Mesenchymal stem cell (in vitro differentiated cells and primary cell): ENCODE measurements around the gene KLF8.
A peak's percentile ranks its signal among the peaks of the same experiment; 100 is the strongest.

Source experiments
- DNase-seq: peaks from one replicate; pipeline ENCODE4 v3.0.0-alpha.2; 2013
- H2AFZ ChIP-seq: one replicate; pipeline ENCODE4 v1.6.1; 2013; ENCODE audit warnings: low read depth, mild to moderate bottlenecking, control low read depth, inconsistent platforms, low read length, moderate library complexity
- H2AK5ac ChIP-seq: 2 replicates; pipeline ENCODE4 v1.6.1; 2013; ENCODE audit warnings: low read length, moderate library complexity, mild to moderate bottlenecking, inconsistent platforms; ENCODE audit not compliant: severe bottlenecking
- H2BK120ac ChIP-seq: one replicate; pipeline ENCODE4 v1.6.1; 2013; ENCODE audit warnings: low read depth, mild to moderate bottlenecking, inconsistent platforms, low read length, moderate library complexity
- H2BK12ac ChIP-seq, 2 experiments: one replicate each; pipeline ENCODE4 v1.6.1; 2013; ENCODE audit warnings: inconsistent platforms in 2 of 2, low read length in 2 of 2, mild to moderate bottlenecking in 2 of 2, moderate library complexity in 2 of 2, control low read depth in 1 of 2
- H2BK15ac ChIP-seq: one replicate; pipeline ENCODE4 v1.6.1; 2013; ENCODE audit warnings: mild to moderate bottlenecking, low read depth, inconsistent platforms; ENCODE audit not compliant: poor library complexity, severe bottlenecking
- H2BK5ac ChIP-seq: 2 replicates; pipeline ENCODE4 v1.6.1; 2013; ENCODE audit warnings: low read depth, mild to moderate bottlenecking, low read length, control low read depth, inconsistent platforms; ENCODE audit not compliant: poor library complexity, severe bottlenecking
- H3K14ac ChIP-seq, 2 experiments: one replicate each; pipeline ENCODE4 v1.6.1; 2013; ENCODE audit warnings: inconsistent platforms in 2 of 2, low read length in 2 of 2, control low read depth in 1 of 2, mild to moderate bottlenecking in 1 of 2, moderate library complexity in 1 of 2
- H3K18ac ChIP-seq, 2 experiments: one replicate each; pipeline ENCODE4 v1.6.1; 2013; ENCODE audit warnings: inconsistent platforms in 2 of 2, low read length in 2 of 2, control low read depth in 1 of 2, low read depth in 1 of 2, mild to moderate bottlenecking in 1 of 2
- H3K23ac ChIP-seq, 2 experiments: one replicate each; pipeline ENCODE4 v1.6.1; 2013; ENCODE audit warnings: inconsistent platforms in 2 of 2, low read length in 2 of 2, mild to moderate bottlenecking in 2 of 2, moderate library complexity in 2 of 2, control low read depth in 1 of 2
- H3K27ac ChIP-seq: 2 replicates; pipeline ENCODE4 v1.5.1; 2013; ENCODE audit warnings: mild to moderate bottlenecking, moderate library complexity, low read length, control low read depth, inconsistent platforms; ENCODE audit not compliant: poor library complexity, severe bottlenecking
- H3K27me3 ChIP-seq, 2 experiments: 2 replicates each; pipeline versions ENCODE4 v1.6.1 to v1.7.0; 2013; ENCODE audit warnings: low read length in 2 of 2, mild to moderate bottlenecking in 2 of 2, moderate library complexity in 2 of 2, control low read depth in 1 of 2, inconsistent platforms in 1 of 2; ENCODE audit not compliant: control insufficient read depth in 1 of 2, insufficient read depth in 1 of 2
- H3K36me3 ChIP-seq, 2 experiments: 2 replicates each; pipeline versions ENCODE4 v1.6.1 to v1.7.0; 2013; ENCODE audit warnings: low read length in 2 of 2, control low read depth in 1 of 2, inconsistent platforms in 1 of 2, low read depth in 1 of 2, mild to moderate bottlenecking in 1 of 2; ENCODE audit not compliant: insufficient read depth in 2 of 2, control insufficient read depth in 1 of 2
- H3K4ac ChIP-seq, 2 experiments: one replicate each; pipeline ENCODE4 v1.6.1; 2013; ENCODE audit warnings: inconsistent platforms in 2 of 2, low read length in 2 of 2, mild to moderate bottlenecking in 2 of 2, moderate library complexity in 2 of 2, control low read depth in 1 of 2, low read depth in 1 of 2
- H3K4me1 ChIP-seq: 2 replicates; pipeline ENCODE4 v1.6.1; 2013; ENCODE audit warnings: low read depth, low read length, control low read depth; ENCODE audit not compliant: control insufficient read depth, insufficient read depth
- H3K4me2 ChIP-seq: 2 replicates; pipeline ENCODE4 v1.6.1; 2013; ENCODE audit warnings: low read length, mild to moderate bottlenecking, inconsistent platforms; ENCODE audit not compliant: poor library complexity, severe bottlenecking
- H3K4me3 ChIP-seq, 2 experiments: 2 replicates each; pipeline versions ENCODE4 v1.5.1 to v1.7.0; 2013; ENCODE audit warnings: low read length in 2 of 2, mild to moderate bottlenecking in 2 of 2, control low read depth in 1 of 2, low read depth in 1 of 2; ENCODE audit not compliant: insufficient read depth in 1 of 2
- H3K79me1 ChIP-seq: replicated peaks from 2 replicates; pipeline ENCODE4 v1.6.1; 2013; ENCODE audit warnings: mild to moderate bottlenecking, control low read depth, low read length, inconsistent platforms; ENCODE audit not compliant: poor library complexity, severe bottlenecking
- H3K9ac ChIP-seq: 2 replicates; pipeline ENCODE4 v1.7.0; 2013; ENCODE audit warnings: mild to moderate bottlenecking, low read length, moderate library complexity
- H3K9me3 ChIP-seq: 2 replicates; pipeline ENCODE4 v1.7.0; 2013; ENCODE audit warnings: mild to moderate bottlenecking, low read length; ENCODE audit not compliant: control insufficient read depth
- H4K8ac ChIP-seq: one replicate; pipeline ENCODE4 v1.6.1; 2013; ENCODE audit warnings: inconsistent platforms, mild to moderate bottlenecking, low read length, moderate library complexity
- H4K91ac ChIP-seq: one replicate; pipeline ENCODE4 v1.6.1; 2013; ENCODE audit warnings: mild to moderate bottlenecking, low read length, inconsistent platforms
- WGBS: methylation state at CpG from one replicate; pipeline ENCODE4 v1.1.7; 2013; ENCODE audit warnings: mixed read lengths; 5-methylcytosine and 5-hydroxymethylcytosine counted together

The KLF8 gene

DNA sequence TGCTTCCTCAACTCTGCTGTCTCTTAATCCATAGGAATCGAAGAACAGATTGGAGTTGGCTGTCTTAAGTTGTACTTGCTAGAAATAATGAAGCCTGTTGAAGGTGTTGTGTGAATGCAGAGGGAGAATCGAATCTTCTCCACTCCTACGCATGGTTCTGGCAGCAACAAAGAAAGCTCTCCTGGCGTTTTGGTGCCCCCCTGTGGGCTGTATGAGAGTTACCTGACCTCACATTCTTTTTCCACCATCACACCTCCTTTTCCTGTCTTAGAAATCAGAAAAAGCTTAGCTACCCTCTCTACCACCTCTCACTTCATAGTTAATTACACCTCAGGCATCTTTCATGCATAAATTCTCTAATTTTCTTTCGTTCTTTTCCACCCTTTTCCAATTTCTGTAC is 16.3 kb downstream of the KLF8 start:
- no peak overlapping the region for H2BK120ac ChIP-seq
- no peaks in the 10 kb centered on the region for H3K79me1 ChIP-seq
- H3K4me1 ChIP-seq, result no peaks in the 10 kb centered on the region
- no peak overlapping the region for H4K91ac ChIP-seq
- no peak overlapping the region for H2BK12ac ChIP-seq
- no peak overlapping the region for H2AK5ac ChIP-seq
- no peak overlapping the region for H3K4me3 ChIP-seq
- no peak overlapping the region for H2BK15ac ChIP-seq
- no peaks in the 10 kb centered on the region for H3K9me3 ChIP-seq
- WGBS, result 0% methylated on average over 4 of the region's 5 CpGs
- H3K23ac ChIP-seq, result no peak overlapping the region
- H3K9ac ChIP-seq, result no peak overlapping the region
- H2BK5ac ChIP-seq, result no peak overlapping the region
- no peak overlapping the region for H3K4ac ChIP-seq
- H3K27ac ChIP-seq, result no peak overlapping the region
- H3K14ac ChIP-seq, result no peak overlapping the region
- no peak overlapping the region for H3K18ac ChIP-seq
- no peaks in the 10 kb centered on the region for H3K27me3 ChIP-seq
- peak; percentile 32 for DNase-seq
- no peaks in the 10 kb centered on the region for H3K36me3 ChIP-seq
- no peak overlapping the region for H2AFZ ChIP-seq
- no peak overlapping the region for H4K8ac ChIP-seq
- H3K4me2 ChIP-seq, result no peak overlapping the region

DNA sequence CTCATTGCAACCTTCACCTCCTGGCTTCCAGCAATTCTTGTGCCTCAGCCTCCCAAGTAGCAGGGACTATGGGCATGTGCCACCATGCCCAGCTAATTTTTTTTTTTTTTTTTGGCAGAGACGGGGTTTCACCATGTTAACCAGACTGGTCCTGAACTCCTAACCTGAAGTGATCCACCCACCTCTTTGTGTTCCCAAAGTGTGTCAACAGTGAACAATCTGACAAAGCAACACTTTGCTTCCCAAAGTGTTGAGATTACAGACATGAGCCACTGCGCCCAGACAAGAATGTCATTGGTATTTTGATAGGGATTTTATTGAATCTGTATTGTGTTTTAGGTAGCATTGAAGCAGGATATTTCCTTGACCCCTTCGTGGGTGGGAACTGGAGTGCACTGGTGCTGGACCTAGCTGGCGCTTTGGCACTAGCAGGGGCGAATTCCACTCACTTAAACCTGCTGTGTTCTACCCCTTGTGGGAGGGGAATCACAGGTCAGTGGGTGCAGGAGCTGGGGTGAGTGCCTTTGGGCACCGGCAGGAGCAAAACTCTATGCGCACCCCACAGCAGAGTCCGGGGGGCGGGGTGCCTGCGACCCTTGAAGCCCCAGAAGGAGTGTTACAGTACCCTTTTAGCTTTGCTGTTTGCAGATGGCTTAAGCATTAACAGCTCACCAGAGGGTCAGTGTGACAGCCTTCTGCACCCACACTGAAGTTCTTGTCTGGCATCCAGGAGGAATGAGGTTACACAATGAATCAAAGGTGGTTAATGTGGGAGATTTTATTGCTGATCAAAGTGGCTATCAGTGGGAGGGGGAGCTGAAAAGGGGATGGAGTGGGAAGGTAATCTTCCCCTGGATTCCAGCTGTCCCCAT is 21.9 kb downstream of the KLF8 start:
- Histone ChIP-seq H3K18ac (no peak overlapping the region), H3K36me3 (peaks cover 0 to 4% of the 10 kb centered on the region in 2 experiments), H3K4me3 (no peak overlapping the region), H2AFZ (no peak overlapping the region), H3K4me1 (no peaks in the 10 kb centered on the region), H3K9ac (no peak overlapping the region), H2BK5ac (no peak overlapping the region), H2BK15ac (no peak overlapping the region), H3K23ac (no peak overlapping the region), H3K9me3 (no peaks in the 10 kb centered on the region), H2BK12ac (no peak overlapping the region), H3K27me3 (peaks cover 0 to 3% of the 10 kb centered on the region in 2 experiments), H4K91ac (no peak overlapping the region), H2BK120ac (no peak overlapping the region), H3K79me1 (peaks cover 3% of the 10 kb centered on the region), H2AK5ac (no peak overlapping the region), H3K4me2 (no peak overlapping the region), H4K8ac (no peak overlapping the region), H3K14ac (no peak overlapping the region), H3K4ac (no peak overlapping the region), H3K27ac (no peak overlapping the region)
- DNase-seq, result no peak
- WGBS, result 89% methylated on average over 9 of the region's 10 CpGs

DNA sequence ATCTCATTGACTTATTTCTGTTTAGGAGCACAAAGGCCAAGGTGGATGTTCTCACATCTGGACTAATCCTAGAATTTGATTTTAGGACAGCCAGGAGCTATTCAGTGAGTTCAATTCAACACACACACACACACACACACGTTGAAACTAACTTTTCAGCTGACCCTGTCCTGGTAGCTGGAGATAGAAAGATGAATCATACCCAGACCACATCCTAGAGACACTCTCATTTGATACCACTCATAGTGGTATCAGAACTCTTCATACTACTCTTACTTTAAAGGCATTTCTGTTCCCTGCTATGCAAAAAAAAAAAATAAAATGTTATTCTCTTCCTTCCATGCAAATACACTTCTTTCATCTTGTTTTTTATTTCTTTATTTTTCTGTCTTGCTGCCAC is 36.7 kb downstream of the KLF8 start:
- no peak overlapping the region for H3K4me3 ChIP-seq
- no peak overlapping the region for H4K8ac ChIP-seq
- WGBS, result 69% methylated on average over 1 of the region's 1 CpG
- no peak overlapping the region for H2AFZ ChIP-seq
- peaks cover 0 to 3% of the 10 kb centered on the region in 2 experiments for H3K27me3 ChIP-seq
- no peak overlapping the region for H3K4ac ChIP-seq
- H3K9ac ChIP-seq, result no peak overlapping the region
- no peak overlapping the region for H2BK15ac ChIP-seq
- peaks cover 5 to 8% of the 10 kb centered on the region in 2 experiments for H3K36me3 ChIP-seq
- H3K79me1 ChIP-seq, result no peaks in the 10 kb centered on the region
- H3K27ac ChIP-seq, result no peak overlapping the region
- no peak overlapping the region for H2BK120ac ChIP-seq
- H3K4me2 ChIP-seq, result no peak overlapping the region
- no peak overlapping the region for H2BK12ac ChIP-seq
- H3K18ac ChIP-seq, result no peak overlapping the region
- no peak for DNase-seq
- H3K23ac ChIP-seq, result no peak overlapping the region
- H3K4me1 ChIP-seq, result no peaks in the 10 kb centered on the region
- H3K9me3 ChIP-seq, result no peaks in the 10 kb centered on the region
- no peak overlapping the region for H2AK5ac ChIP-seq
- no peak overlapping the region for H3K14ac ChIP-seq
- H2BK5ac ChIP-seq, result no peak overlapping the region
- H4K91ac ChIP-seq, result no peak overlapping the region

DNA sequence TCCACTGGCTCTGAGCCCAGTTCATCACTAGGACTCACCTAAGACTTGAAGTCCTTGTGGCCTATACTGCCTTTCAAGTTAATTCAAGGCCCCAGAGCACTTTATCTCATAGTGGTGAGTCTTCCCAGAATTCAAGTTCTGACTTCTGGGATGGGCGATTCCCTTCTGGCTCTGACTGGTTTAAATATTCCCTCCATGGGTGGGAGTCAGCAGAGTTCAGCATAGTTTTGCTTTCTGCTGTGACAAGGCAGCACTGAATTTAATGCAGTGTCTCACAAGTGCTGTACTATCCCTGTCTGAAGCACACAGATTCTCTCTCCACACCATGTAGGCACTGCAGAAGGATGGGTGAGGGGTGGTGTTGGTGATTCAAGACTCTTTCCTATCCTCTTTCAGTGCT is 46.5 kb downstream of the KLF8 start:
- Histone ChIP-seq H3K18ac (no peak overlapping the region), H3K4me3 (no peak overlapping the region), H2AFZ (no peak overlapping the region), H4K91ac (no peak overlapping the region), H4K8ac (no peak overlapping the region), H3K14ac (no peak overlapping the region), H2BK5ac (no peak overlapping the region), H3K36me3 (peaks cover 0 to 4% of the 10 kb centered on the region in 2 experiments), H3K4me2 (no peak overlapping the region), H2BK12ac (no peak overlapping the region), H3K4ac (no peak overlapping the region), H2BK15ac (no peak overlapping the region), H3K27ac (no peak overlapping the region), H2AK5ac (no peak overlapping the region), H3K9me3 (no peaks in the 10 kb centered on the region), H3K4me1 (no peaks in the 10 kb centered on the region), H2BK120ac (no peak overlapping the region), H3K27me3 (peaks cover 0 to 11% of the 10 kb centered on the region in 2 experiments), H3K9ac (no peak overlapping the region), H3K23ac (no peak overlapping the region), H3K79me1 (no peaks in the 10 kb centered on the region)
- 80% methylated on average over 1 of the region's 1 CpG for WGBS
- no peak for DNase-seq
